ENCODE results near the gene VDR.
"Not testable (repeated sequence)": the region's sequence is repeated elsewhere in the genome, so short reads cannot be mapped to it uniquely, and the experiment has no call there.

VDR gene

GRCh38 chr12:47816403-47817271 lies 88.2 kb downstream of the VDR start:
- peak overlapping the region; percentile 87 for H3K4me2 ChIP-seq (ENCODE audit: low read length)
- H3K4me3 ChIP-seq (ENCODE audit: low read length): peak overlapping the region; percentile 85
- H3K9me2 ChIP-seq (replicated peaks; ENCODE audit: control insufficient read depth, low read length): no peaks in the 10 kb centered on the region
- peak overlapping the region; percentile 99 for H3K27ac ChIP-seq (ENCODE audit: low read depth, low read length)
- no peaks in the 10 kb centered on the region for H3K27me3 ChIP-seq (ENCODE audit: control insufficient read depth, low read length)
- TF ChIP-seq CTCF (IDR thresholded peaks at IDR 0.05; ENCODE audit: low read depth, low read length, poor library complexity, severe bottlenecking) (no peak), EZH2phosphoT487 (IDR thresholded peaks at IDR 0.05; ENCODE audit: borderline replicate concordance, low read length) (no peak)
- 0 out of 2 replicates have a peak, but pooled peaks cover 2% of the 10 kb centered on the region for H4K20me1 ChIP-seq (ENCODE audit: control insufficient read depth, insufficient read depth, low read depth, low read length)
- H3K4me1 ChIP-seq (ENCODE audit: control insufficient read depth, low read length): peaks cover 81% of the 10 kb centered on the region
- no peaks in the 10 kb centered on the region for H3K9me3 ChIP-seq (ENCODE audit: control insufficient read depth, insufficient read depth, low read length)
- H3K79me2 ChIP-seq (ENCODE audit: control insufficient read depth, low read length): peaks cover 83% of the 10 kb centered on the region
- H3F3A ChIP-seq (ENCODE audit: control insufficient read depth, insufficient read depth): peaks cover 30% of the 10 kb centered on the region
- peaks cover 60% of the 10 kb centered on the region for H3K36me3 ChIP-seq (ENCODE audit: control insufficient read depth, low read length)

- peak overlapping the region; percentile 99 for H3K4me2 ChIP-seq (ENCODE audit: low read length)
- H3K79me2 ChIP-seq (ENCODE audit: control insufficient read depth, low read length): peaks cover 95% of the 10 kb centered on the region
- H4K20me1 ChIP-seq (ENCODE audit: control insufficient read depth, insufficient read depth, low read depth, low read length); H3K9me3 ChIP-seq (ENCODE audit: control insufficient read depth, insufficient read depth, low read length); H3K9me2 ChIP-seq (replicated peaks; ENCODE audit: control insufficient read depth, low read length); H3K27me3 ChIP-seq (ENCODE audit: control insufficient read depth, low read length): not testable (repeated sequence)
- H3K4me3 ChIP-seq (ENCODE audit: low read length): peak overlapping the region; percentile 82
- peaks cover 81% of the 10 kb centered on the region for H3K4me1 ChIP-seq (ENCODE audit: control insufficient read depth, low read length)
- peak overlapping the region; percentile 99 for H3K27ac ChIP-seq (ENCODE audit: low read depth, low read length)
- H3F3A ChIP-seq (ENCODE audit: control insufficient read depth, insufficient read depth): peaks cover 34% of the 10 kb centered on the region
- peaks cover 72% of the 10 kb centered on the region for H3K36me3 ChIP-seq (ENCODE audit: control insufficient read depth, low read length)
Measured at GRCh38 chr12:47815447-47815846, 89.3 kb downstream of the VDR start.

- Histone ChIP-seq H3K4me1 (ENCODE audit: control insufficient read depth, low read length) (peaks cover 85% of the 10 kb centered on the region), H3F3A (ENCODE audit: control insufficient read depth, insufficient read depth) (peaks cover 34% of the 10 kb centered on the region), H3K79me2 (ENCODE audit: control insufficient read depth, low read length) (peaks cover 97% of the 10 kb centered on the region), H4K20me1 (ENCODE audit: control insufficient read depth, insufficient read depth, low read depth, low read length) (0 out of 2 replicates have a peak, but pooled peaks cover 2% of the 10 kb centered on the region), H3K27ac (ENCODE audit: low read depth, low read length) (peak overlapping the region; percentile 99), H3K9me2 (replicated peaks; ENCODE audit: control insufficient read depth, low read length) (no peaks in the 10 kb centered on the region), H3K27me3 (ENCODE audit: control insufficient read depth, low read length) (no peaks in the 10 kb centered on the region), H3K4me3 (ENCODE audit: low read length) (peak overlapping the region; percentile 82), H3K9me3 (ENCODE audit: control insufficient read depth, insufficient read depth, low read length) (no peaks in the 10 kb centered on the region), H3K4me2 (ENCODE audit: low read length) (peak overlapping the region; percentile 99), H3K36me3 (ENCODE audit: control insufficient read depth, low read length) (peaks cover 78% of the 10 kb centered on the region)
- TF ChIP-seq EZH2phosphoT487 (IDR thresholded peaks at IDR 0.05; ENCODE audit: borderline replicate concordance, low read length) (no peak), CTCF (IDR thresholded peaks at IDR 0.05; ENCODE audit: low read depth, low read length, poor library complexity, severe bottlenecking) (no peak)
Measured at GRCh38 chr12:47814539-47815170, 90.1 kb downstream of the VDR start.
